ENCODE measurements around the gene SIGLEC6.

DNA sequence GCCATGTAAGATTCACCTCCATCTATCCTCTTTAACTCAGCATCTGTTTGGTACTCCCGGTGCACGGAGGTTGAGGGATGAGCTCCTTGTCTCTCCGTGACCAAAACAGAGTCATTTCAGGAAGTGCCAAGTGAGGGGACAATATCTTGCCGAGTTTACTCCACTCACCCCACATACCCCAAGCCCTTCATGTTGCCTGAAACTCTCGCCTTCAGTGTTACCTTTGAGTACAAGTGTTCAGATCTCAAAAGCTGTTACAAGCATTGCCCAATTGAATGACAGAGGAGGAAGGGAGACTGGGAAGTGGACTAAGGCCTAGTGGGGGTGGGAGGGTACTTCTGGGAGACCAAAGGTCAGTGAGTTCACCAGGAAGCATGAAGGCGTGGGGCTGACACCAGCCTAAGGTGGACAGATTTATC lies 23.8 kb downstream of the SIGLEC6 start:
- TF ChIP-seq CTCF (IDR thresholded peaks at IDR 0.05; ENCODE audit: poor library complexity) = no peak
- TF ChIP-seq EZH2phosphoT487 (IDR thresholded peaks at IDR 0.05; ENCODE audit: low read depth, severe bottlenecking, unreplicated experiment) = no peak
- TF ChIP-seq EZH2 (IDR thresholded peaks at IDR 0.05; ENCODE audit: borderline replicate concordance) = no peak
